GM12872 (cell line): Measurements from ENCODE around the gene PREX1.

ENCODE experiments used
- TF ChIP-seq, protein P1 (sequence below): IDR thresholded peaks from 3 replicates; pipeline ENCODE4 v1.5.1; 2011; ENCODE audit warnings: low read depth, mild to moderate bottlenecking, low read length, moderate library complexity; ENCODE audit not compliant: insufficient read depth

Gene PREX1

GRCh38 chr20:48667889-48668413 lies 159.8 kb downstream of the PREX1 start:
- TF ChIP-seq, protein P1, sequence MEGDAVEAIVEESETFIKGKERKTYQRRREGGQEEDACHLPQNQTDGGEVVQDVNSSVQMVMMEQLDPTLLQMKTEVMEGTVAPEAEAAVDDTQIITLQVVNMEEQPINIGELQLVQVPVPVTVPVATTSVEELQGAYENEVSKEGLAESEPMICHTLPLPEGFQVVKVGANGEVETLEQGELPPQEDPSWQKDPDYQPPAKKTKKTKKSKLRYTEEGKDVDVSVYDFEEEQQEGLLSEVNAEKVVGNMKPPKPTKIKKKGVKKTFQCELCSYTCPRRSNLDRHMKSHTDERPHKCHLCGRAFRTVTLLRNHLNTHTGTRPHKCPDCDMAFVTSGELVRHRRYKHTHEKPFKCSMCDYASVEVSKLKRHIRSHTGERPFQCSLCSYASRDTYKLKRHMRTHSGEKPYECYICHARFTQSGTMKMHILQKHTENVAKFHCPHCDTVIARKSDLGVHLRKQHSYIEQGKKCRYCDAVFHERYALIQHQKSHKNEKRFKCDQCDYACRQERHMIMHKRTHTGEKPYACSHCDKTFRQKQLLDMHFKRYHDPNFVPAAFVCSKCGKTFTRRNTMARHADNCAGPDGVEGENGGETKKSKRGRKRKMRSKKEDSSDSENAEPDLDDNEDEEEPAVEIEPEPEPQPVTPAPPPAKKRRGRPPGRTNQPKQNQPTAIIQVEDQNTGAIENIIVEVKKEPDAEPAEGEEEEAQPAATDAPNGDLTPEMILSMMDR = no peak

GRCh38 chr20:48667481-48667880 lies 160.3 kb downstream of the PREX1 start:
- TF ChIP-seq, protein P1 = no peak

DNA sequence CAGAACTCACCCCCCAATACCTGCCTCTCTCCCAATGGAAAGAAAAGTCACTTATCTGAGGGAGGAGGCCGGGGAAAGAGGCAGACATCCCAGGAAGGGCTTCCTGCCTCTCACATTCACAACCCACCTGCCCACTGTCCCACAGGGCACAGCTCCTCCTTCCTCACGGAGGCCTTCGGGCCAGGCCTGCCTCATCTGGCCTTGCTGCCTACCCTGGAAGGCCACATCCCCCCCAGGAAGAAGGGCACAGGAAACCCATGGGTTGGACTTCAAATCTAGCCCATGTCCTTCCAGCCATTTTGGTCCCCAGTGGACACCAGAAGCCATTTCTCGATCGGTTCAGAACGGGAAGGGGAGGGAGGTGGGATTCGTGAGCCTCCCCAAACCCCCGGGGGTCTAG lies 162.0 kb downstream of the PREX1 start:
- TF ChIP-seq, protein P1 = no peak

DNA sequence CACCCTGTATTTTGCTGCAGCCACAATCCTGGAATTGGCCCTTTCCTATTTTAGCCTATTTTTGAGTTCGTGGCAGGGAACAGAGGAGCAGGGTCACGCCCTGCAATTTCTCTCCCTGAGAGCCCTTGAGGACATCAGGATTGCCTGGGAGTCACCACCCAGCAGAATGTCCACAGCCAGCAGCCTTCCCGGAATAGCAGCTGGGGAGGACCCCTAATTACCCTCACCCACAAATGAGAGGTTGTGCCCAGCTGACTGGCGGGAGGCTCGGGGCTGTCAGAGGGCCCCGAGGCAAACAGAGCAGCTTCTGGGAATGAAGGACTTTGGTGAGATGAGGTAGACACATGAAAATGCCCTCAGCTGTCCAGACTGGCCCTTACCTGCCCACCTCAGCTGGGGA lies 165.1 kb downstream of the PREX1 start:
- TF ChIP-seq, protein P1 = no peak

DNA sequence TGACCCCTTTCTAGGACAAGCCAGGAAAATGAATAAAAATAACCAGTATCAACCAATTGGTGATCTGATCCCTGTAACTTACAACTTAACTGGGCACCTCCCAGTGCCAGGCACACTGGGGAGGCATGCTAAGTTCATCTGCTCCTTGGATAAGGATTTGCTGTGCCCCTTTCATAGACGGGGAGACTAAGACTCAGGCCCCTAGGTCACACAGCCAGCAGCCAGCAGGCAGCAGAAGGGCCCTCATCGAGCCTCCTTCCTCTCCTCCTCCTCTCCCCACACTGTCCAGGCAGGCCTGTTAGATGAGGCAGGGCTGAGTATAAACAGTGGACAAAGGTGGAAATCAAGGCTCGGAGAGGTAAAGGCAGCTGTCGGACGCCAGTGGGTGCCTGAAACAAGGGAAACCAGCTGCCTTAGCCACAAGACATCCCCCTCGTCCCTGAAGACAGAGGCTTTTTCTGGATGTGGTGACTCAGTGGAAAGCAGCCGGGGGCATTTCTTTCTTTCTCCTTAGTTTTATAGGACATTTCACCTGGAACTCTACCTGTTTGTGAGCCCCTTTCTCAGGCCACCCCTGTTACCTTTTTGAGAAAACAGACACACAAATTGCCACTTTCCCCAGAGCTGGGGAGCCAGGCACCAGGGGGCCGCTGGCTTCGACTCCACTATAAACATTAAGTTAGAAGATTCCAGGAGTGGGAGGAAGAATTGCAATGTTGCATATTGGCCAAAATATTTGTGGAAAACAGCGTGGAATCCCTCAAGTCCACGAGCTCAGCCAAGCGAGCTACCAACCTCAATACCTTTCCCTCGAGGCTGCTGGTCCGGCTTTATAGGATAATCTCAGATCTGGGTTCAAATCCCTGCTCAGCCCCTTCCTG lies 166.0 kb downstream of the PREX1 start:
- TF ChIP-seq, protein P1 = no peak

DNA sequence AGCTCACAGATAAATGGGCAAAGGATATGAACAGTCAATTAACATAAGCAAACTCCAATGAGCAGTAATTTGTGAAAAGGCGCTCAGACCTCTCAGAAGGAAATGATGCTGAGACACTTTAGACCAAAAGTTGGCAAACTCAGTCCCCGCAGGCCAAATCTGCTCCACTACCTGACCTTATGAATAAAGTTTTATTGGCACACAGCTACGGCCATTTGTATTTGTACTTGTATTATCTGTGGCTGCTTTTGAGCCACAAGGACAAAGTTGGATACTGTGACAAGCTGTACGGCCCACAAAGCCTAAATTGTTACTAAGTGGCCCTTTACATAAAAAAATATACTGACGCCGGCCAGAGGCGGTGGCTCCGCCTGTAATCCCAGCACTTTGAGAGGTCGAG lies 167.0 kb downstream of the PREX1 start:
- TF ChIP-seq, protein P1 = no peak

DNA sequence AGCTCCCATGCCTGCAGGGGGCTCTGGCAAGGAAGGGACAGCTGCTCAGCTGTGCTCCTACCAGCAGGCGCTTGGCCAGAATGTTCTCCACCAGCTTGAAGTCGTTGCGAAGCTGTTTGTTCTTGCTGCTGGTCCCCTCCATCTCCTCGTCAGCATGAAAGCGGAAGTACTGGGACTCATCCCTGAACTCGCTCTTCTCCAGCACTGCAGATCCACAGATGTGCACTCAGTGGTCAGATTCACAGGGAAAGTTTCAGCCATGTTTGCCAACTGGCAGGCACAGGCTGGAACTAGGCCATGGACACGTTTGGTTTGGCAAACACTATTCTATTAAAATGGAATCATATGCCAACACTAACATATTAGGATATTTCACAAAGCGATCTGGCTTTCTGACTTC lies 167.9 kb downstream of the PREX1 start:
- TF ChIP-seq, protein P1 = no peak
